ENCODE results near the gene DPEP2NB. TPM values are rescaled to one million over a fixed set of nuclear protein-coding genes. Genes with fewer than 3 reads are reported as not detected.
A peak's percentile ranks its signal among the peaks of the same experiment; 100 is the strongest.

DPEP2NB gene
- total RNA-seq, 4 donors from 2014 or later = not detected

- no peaks in the 10 kb centered on the region for H3K27me3 ChIP-seq
- no peak for DNase-seq (ENCODE audit: low spot score in 2 of 2)
- WGBS = 93% methylated on average over 3 of the region's 3 CpGs
- TF ChIP-seq, protein P1, sequence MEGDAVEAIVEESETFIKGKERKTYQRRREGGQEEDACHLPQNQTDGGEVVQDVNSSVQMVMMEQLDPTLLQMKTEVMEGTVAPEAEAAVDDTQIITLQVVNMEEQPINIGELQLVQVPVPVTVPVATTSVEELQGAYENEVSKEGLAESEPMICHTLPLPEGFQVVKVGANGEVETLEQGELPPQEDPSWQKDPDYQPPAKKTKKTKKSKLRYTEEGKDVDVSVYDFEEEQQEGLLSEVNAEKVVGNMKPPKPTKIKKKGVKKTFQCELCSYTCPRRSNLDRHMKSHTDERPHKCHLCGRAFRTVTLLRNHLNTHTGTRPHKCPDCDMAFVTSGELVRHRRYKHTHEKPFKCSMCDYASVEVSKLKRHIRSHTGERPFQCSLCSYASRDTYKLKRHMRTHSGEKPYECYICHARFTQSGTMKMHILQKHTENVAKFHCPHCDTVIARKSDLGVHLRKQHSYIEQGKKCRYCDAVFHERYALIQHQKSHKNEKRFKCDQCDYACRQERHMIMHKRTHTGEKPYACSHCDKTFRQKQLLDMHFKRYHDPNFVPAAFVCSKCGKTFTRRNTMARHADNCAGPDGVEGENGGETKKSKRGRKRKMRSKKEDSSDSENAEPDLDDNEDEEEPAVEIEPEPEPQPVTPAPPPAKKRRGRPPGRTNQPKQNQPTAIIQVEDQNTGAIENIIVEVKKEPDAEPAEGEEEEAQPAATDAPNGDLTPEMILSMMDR (IDR thresholded peaks at IDR 0.05) = no peak
- no peak for TF ChIP-seq EP300 (IDR thresholded peaks at IDR 0.05)
- TF ChIP-seq POLR2AphosphoS5 (IDR thresholded peaks at IDR 0.05) = no peak
- no peak for TF ChIP-seq POLR2A (IDR thresholded peaks at IDR 0.05)
- no peak overlapping the region for H3K4me3 ChIP-seq
- no peak overlapping the region for H3K27ac ChIP-seq
- H3K4me1 ChIP-seq = no peaks in the 10 kb centered on the region
- H3K9me3 ChIP-seq = no peaks in the 10 kb centered on the region
- H3K36me3 ChIP-seq = peaks cover 47% of the 10 kb centered on the region
Measured at GRCh38 chr16:68055395-68055794, 39.7 kb upstream of the DPEP2NB start.

DNA sequence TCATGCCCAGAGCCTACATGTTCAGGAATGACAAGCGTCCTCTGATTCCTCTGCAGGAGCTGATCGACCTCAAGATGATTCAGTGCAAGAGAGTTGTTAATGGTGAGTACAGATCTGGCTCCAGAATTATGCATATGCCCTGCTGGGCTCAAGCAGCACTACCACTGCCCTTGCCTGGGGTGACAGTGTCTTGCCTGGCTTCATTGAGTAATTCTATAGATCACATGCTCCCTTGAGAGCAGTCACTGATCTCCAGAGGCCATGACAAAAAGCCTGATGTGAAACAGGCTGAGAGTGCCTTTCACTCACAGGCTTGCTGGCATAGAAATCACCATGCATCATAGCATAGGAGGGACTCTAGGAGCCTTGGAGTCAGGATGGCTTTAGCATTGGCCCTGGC lies 33.7 kb upstream of the DPEP2NB start:
- H3K9me3 ChIP-seq = no peaks in the 10 kb centered on the region
- DNase-seq (ENCODE audit: low spot score in 2 of 2) = peak in 1 of 2 donors; percentile 7
- H3K27me3 ChIP-seq = no peaks in the 10 kb centered on the region
- peaks cover 44% of the 10 kb centered on the region for H3K36me3 ChIP-seq
- no peak for TF ChIP-seq POLR2AphosphoS5 (IDR thresholded peaks at IDR 0.05)
- TF ChIP-seq, protein P1 (IDR thresholded peaks at IDR 0.05) = no peak
- TF ChIP-seq POLR2A (IDR thresholded peaks at IDR 0.05) = no peak
- no peak for TF ChIP-seq EP300 (IDR thresholded peaks at IDR 0.05)
- no peaks in the 10 kb centered on the region for H3K4me1 ChIP-seq
- no peak overlapping the region for H3K4me3 ChIP-seq
- WGBS = 100% methylated on average over 2 of the region's 2 CpGs
- H3K27ac ChIP-seq = no peak overlapping the region

DNA sequence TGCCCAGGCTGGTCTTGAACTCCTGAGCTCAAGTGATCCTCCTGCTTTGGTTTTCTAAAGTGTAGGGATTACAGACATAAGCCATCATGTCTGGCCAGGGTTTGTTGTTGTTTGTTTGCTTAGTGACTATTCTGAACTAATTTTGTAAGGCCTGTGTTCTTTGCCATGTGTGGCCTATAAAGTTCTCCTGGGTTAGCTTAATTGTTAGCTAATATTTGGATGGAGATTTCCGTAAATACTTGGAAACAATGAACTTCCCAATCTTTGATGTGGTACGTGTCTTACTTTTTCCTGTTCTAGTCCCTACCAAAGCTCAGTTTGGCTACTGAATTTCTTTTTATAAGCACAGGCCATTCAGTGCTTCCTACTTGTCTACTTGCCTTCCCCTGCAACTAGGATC lies 32.3 kb upstream of the DPEP2NB start:
- Histone ChIP-seq H3K4me1 (no peaks in the 10 kb centered on the region), H3K4me3 (no peak overlapping the region), H3K27ac (no peak overlapping the region), H3K9me3 (no peaks in the 10 kb centered on the region), H3K36me3 (peaks cover 33% of the 10 kb centered on the region), H3K27me3 (no peaks in the 10 kb centered on the region)
- TF ChIP-seq EP300 (IDR thresholded peaks at IDR 0.05) (no peak), POLR2AphosphoS5 (IDR thresholded peaks at IDR 0.05) (no peak), POLR2A (IDR thresholded peaks at IDR 0.05) (no peak)
- TF ChIP-seq, protein P1 (IDR thresholded peaks at IDR 0.05) = no peak
- 90% methylated on average over 2 of the region's 2 CpGs for WGBS
- DNase-seq (ENCODE audit: low spot score in 2 of 2) = no peak

DNA sequence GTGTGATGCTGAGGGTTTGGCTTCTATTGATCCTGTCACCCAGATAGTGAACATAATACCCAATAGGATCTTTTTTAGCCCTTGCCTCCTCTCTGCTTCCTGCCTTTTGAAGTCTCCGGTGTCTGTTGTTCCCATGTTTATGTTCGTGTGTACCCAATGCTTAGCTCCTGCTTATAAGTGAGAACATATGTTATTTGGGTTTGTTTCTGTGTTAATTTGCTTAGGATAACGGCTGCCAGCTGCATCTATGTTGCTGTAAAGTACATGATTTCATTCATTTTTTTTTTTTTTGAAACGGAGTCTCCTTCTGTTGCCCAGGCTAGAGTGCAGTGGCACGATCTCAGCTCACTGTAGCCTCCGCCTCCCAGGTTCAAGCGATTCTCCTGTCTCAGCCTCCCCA lies 30.4 kb upstream of the DPEP2NB start:
- Histone ChIP-seq H3K27me3 (no peaks in the 10 kb centered on the region), H3K4me3 (no peak overlapping the region), H3K4me1 (no peaks in the 10 kb centered on the region), H3K36me3 (peaks cover 27% of the 10 kb centered on the region), H3K27ac (no peak overlapping the region), H3K9me3 (no peaks in the 10 kb centered on the region)
- no peak for DNase-seq (ENCODE audit: low spot score in 2 of 2)
- 81% methylated on average over 7 of the region's 7 CpGs for WGBS
- TF ChIP-seq POLR2AphosphoS5 (IDR thresholded peaks at IDR 0.05) (no peak), POLR2A (IDR thresholded peaks at IDR 0.05) (no peak), EP300 (IDR thresholded peaks at IDR 0.05) (no peak)
- TF ChIP-seq, protein P1 (IDR thresholded peaks at IDR 0.05) = no peak

GRCh38 chr16:68041783-68042182 lies 26.1 kb upstream of the DPEP2NB start:
- DNase-seq (ENCODE audit: low spot score in 2 of 2) = no peak
- Histone ChIP-seq H3K4me3 (no peak overlapping the region), H3K27ac (no peak overlapping the region), H3K36me3 (peaks cover 13% of the 10 kb centered on the region), H3K4me1 (no peaks in the 10 kb centered on the region), H3K27me3 (no peaks in the 10 kb centered on the region), H3K9me3 (no peaks in the 10 kb centered on the region)
- WGBS = 81% methylated on average over 2 of the region's 2 CpGs
- TF ChIP-seq POLR2AphosphoS5 (IDR thresholded peaks at IDR 0.05) (no peak), POLR2A (IDR thresholded peaks at IDR 0.05) (no peak), EP300 (IDR thresholded peaks at IDR 0.05) (no peak)
- TF ChIP-seq, protein P1 (IDR thresholded peaks at IDR 0.05) = no peak
